GM23338 (cell line): ENCODE measurements around the gene MCU. TPM values are rescaled to one million over a fixed set of nuclear protein-coding genes. Genes with fewer than 3 reads are reported as not detected.

Experiments
- ATAC-seq: fragments of 200-7000 bp; cut with Tn5 transposase; 3 replicates; pipeline ENCODE4 v1.9.1; 2020
- DNase-seq: peaks from one replicate; pipeline ENCODE4 v3.0.0-alpha.2; 2015; ENCODE audit warnings: low spot score
- H2AFZ ChIP-seq: fragments of 200-600 bp; sonication (generic); 2 replicates; pipeline ENCODE4 v1.8.0; 2016; ENCODE audit warnings: antibody characterized with exemption, mild to moderate bottlenecking, moderate library complexity
- H3F3A ChIP-seq: fragments of 200-600 bp; sonication (generic); replicated peaks from 2 replicates; pipeline ENCODE4 v1.8.0; 2017; ENCODE audit warnings: antibody characterized with exemption, mixed run types, low read depth
- H3K27ac ChIP-seq: fragments of 200-600 bp; sonication (generic); 2 replicates; pipeline ENCODE4 v1.6.1; 2016; ENCODE audit warnings: low read depth
- H3K27me3 ChIP-seq: fragments of 200-600 bp; sonication (generic); 2 replicates; pipeline ENCODE4 v1.8.0; 2016; ENCODE audit warnings: mild to moderate bottlenecking, mixed run types, moderate library complexity; ENCODE audit not compliant: insufficient read depth
- H3K36me3 ChIP-seq: fragments of 200-600 bp; sonication (generic); 2 replicates; pipeline ENCODE4 v1.8.0; 2016; ENCODE audit warnings: mild to moderate bottlenecking; ENCODE audit not compliant: insufficient read depth
- H3K4me1 ChIP-seq: fragments of 200-600 bp; sonication (generic); 2 replicates; pipeline ENCODE4 v1.8.0; 2016; ENCODE audit warnings: mild to moderate bottlenecking, moderate library complexity; ENCODE audit not compliant: insufficient read depth
- H3K4me2 ChIP-seq: fragments of 200-600 bp; sonication (generic); 2 replicates; pipeline ENCODE4 v1.7.1; 2017; ENCODE audit warnings: mixed run types
- H3K4me3 ChIP-seq: fragments of 200-600 bp; sonication (generic); 2 replicates; pipeline ENCODE4 v1.6.1; 2016; ENCODE audit warnings: mixed run types
- H3K79me2 ChIP-seq: fragments of 200-600 bp; sonication (generic); replicated peaks from 2 replicates; pipeline ENCODE4 v1.8.0; 2017; ENCODE audit warnings: mild to moderate bottlenecking; ENCODE audit not compliant: insufficient read depth
- H3K9me2 ChIP-seq: fragments of 200-600 bp; sonication (generic); 2 replicates; pipeline ENCODE4 v1.8.0; 2017; ENCODE audit not compliant: insufficient read depth
- H4K20me1 ChIP-seq: fragments of 200-600 bp; sonication (generic); replicated peaks from 2 replicates; pipeline ENCODE4 v1.8.0; 2017; ENCODE audit warnings: mild to moderate bottlenecking; ENCODE audit not compliant: insufficient read depth
- H3K27ac Mint-ChIP-seq: 2 replicates; pipeline ENCODE4 v1.8.0; 2020; ENCODE audit warnings: inconsistent platforms, mild to moderate bottlenecking, moderate library complexity, mixed read lengths
- H3K27me3 Mint-ChIP-seq: 3 replicates; pipeline ENCODE4 v1.8.0; 2022; ENCODE audit warnings: low read depth, mild to moderate bottlenecking, moderate library complexity, mixed read lengths, inconsistent platforms; ENCODE audit not compliant: insufficient read depth, poor library complexity
- H3K36me3 Mint-ChIP-seq: 3 replicates; pipeline ENCODE4 v1.8.0; 2021; ENCODE audit warnings: low read depth, mild to moderate bottlenecking, inconsistent platforms, moderate library complexity, mixed read lengths
- H3K4me1 Mint-ChIP-seq: 3 replicates; pipeline ENCODE4 v1.8.0; 2020; ENCODE audit warnings: mild to moderate bottlenecking, inconsistent platforms, mixed read lengths
- H3K4me3 Mint-ChIP-seq: 3 replicates; pipeline ENCODE4 v1.8.0; 2021; ENCODE audit warnings: moderate library complexity, mild to moderate bottlenecking, inconsistent platforms, mixed read lengths
- H3K9me3 Mint-ChIP-seq: 3 replicates; pipeline ENCODE4 v1.8.0; 2020; ENCODE audit warnings: moderate library complexity, mild to moderate bottlenecking, inconsistent platforms, mixed read lengths
- CREB1 ChIP-seq: fragments of 250-450 bp; sonication (Bioruptor Pico); IDR thresholded peaks from 2 replicates; pipeline ENCODE4 v1.5.0; 2020; ENCODE audit warnings: low read depth, mild to moderate bottlenecking, moderate library complexity
- EZH2 ChIP-seq: fragments of 200-600 bp; sonication (generic); IDR thresholded peaks from one replicate; pipeline ENCODE4 v1.8.0; 2017; ENCODE audit warnings: antibody characterized with exemption, mild to moderate bottlenecking, low read depth; ENCODE audit not compliant: unreplicated experiment
- EZH2phosphoT487 ChIP-seq: fragments of 200-600 bp; sonication (generic); IDR thresholded peaks from one replicate; pipeline ENCODE4 v1.8.1; 2018; ENCODE audit warnings: antibody characterized with exemption; ENCODE audit not compliant: unreplicated experiment
- POLR2AphosphoS5 ChIP-seq: IDR thresholded peaks from 2 replicates; pipeline ENCODE4 v1.6.1; 2016; ENCODE audit warnings: antibody characterized with exemption, low read depth
- STAT1 ChIP-seq: IDR thresholded peaks from one replicate; pipeline ENCODE4 v1.6.1; 2016; ENCODE audit warnings: antibody characterized with exemption; ENCODE audit not compliant: unreplicated experiment
- polyA plus RNA-seq: library from polyadenylated mRNA; unstranded; fragments of >200 nt; fragmentation: Nextera tagmentation; extraction: Ambion mirVana; gene quantifications from 2 replicates; pipeline ENCODE4 v1.2.1, GENCODE V29; 2016
- total RNA-seq: library from RNA; depleted of rRNA; stranded (reverse); fragments of >200 nt; shearing (Covaris generic); gene quantifications from 2 replicates; pipeline ENCODE4 v1.2.3, GENCODE V29; 2014
- TF ChIP-seq, protein P1 (sequence below): fragments of 250-450 bp; sonication (Bioruptor Pico); IDR thresholded peaks from 2 replicates; pipeline ENCODE4 v1.5.0; 2020; ENCODE audit warnings: mild to moderate bottlenecking, moderate library complexity
- TF ChIP-seq, protein P2 (sequence below), 2 experiments: fragments of 200-600 bp in 1 of 2; sonication (generic) in 1 of 2; conservative IDR thresholded peaks; 2 replicates each; pipeline versions ENCODE4 v1.5.1 to v1.6.1; 2016 to 2017; ENCODE audit warnings: antibody characterized with exemption in 2 of 2, low read depth in 2 of 2, mild to moderate bottlenecking in 2 of 2, moderate library complexity in 1 of 2

The MCU gene
- total and polyA plus RNA-seq, 2 experiments from 2014 or later, result 41.8 to 68.2 TPM

DNA sequence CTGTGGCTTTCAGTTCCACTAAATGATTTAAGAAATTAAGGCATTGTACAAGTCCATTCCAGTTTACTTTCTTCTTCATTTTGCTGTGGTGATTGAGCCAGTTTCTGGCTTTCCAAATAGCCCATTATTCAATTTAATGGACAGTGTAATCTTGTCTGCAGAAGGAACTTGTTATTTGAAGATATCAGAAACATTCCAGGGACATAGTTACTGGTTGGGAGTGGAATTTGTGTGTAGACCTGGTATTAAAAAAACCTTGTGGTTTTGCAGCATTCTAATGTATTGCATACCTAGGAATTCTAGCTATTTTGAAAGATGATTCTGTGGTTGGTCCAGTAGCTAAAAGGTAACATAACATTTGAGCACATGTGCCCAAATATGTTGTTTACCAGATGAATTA is 72.2 kb downstream of the MCU start (continued):
- TF ChIP-seq, protein P1, sequence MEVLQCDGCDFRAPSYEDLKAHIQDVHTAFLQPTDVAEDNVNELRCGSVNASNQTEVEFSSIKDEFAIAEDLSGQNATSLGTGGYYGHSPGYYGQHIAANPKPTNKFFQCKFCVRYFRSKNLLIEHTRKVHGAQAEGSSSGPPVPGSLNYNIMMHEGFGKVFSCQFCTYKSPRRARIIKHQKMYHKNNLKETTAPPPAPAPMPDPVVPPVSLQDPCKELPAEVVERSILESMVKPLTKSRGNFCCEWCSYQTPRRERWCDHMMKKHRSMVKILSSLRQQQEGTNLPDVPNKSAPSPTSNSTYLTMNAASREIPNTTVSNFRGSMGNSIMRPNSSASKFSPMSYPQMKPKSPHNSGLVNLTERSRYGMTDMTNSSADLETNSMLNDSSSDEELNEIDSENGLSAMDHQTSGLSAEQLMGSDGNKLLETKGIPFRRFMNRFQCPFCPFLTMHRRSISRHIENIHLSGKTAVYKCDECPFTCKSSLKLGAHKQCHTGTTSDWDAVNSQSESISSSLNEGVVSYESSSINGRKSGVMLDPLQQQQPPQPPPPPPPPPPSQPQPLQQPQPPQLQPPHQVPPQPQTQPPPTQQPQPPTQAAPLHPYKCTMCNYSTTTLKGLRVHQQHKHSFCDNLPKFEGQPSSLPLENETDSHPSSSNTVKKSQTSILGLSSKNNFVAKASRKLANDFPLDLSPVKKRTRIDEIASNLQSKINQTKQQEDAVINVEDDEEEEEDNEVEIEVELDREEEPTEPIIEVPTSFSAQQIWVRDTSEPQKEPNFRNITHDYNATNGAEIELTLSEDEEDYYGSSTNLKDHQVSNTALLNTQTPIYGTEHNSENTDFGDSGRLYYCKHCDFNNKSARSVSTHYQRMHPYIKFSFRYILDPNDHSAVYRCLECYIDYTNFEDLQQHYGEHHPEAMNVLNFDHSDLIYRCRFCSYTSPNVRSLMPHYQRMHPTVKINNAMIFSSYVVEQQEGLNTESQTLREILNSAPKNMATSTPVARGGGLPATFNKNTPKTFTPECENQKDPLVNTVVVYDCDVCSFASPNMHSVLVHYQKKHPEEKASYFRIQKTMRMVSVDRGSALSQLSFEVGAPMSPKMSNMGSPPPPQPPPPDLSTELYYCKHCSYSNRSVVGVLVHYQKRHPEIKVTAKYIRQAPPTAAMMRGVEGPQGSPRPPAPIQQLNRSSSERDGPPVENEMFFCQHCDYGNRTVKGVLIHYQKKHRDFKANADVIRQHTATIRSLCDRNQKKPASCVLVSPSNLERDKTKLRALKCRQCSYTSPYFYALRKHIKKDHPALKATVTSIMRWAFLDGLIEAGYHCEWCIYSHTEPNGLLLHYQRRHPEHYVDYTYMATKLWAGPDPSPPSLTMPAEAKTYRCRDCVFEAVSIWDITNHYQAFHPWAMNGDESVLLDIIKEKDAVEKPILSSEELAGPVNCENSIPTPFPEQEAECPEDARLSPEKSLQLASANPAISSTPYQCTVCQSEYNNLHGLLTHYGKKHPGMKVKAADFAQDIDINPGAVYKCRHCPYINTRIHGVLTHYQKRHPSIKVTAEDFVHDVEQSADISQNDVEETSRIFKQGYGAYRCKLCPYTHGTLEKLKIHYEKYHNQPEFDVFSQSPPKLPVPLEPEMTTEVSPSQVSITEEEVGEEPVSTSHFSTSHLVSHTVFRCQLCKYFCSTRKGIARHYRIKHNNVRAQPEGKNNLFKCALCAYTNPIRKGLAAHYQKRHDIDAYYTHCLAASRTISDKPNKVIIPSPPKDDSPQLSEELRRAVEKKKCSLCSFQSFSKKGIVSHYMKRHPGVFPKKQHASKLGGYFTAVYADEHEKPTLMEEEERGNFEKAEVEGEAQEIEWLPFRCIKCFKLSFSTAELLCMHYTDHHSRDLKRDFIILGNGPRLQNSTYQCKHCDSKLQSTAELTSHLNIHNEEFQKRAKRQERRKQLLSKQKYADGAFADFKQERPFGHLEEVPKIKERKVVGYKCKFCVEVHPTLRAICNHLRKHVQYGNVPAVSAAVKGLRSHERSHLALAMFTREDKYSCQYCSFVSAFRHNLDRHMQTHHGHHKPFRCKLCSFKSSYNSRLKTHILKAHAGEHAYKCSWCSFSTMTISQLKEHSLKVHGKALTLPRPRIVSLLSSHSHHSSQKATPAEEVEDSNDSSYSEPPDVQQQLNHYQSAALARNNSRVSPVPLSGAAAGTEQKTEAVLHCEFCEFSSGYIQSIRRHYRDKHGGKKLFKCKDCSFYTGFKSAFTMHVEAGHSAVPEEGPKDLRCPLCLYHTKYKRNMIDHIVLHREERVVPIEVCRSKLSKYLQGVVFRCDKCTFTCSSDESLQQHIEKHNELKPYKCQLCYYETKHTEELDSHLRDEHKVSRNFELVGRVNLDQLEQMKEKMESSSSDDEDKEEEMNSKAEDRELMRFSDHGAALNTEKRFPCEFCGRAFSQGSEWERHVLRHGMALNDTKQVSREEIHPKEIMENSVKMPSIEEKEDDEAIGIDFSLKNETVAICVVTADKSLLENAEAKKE (CRISPR knock-in tag), result no peak
- TF ChIP-seq STAT1 (no peak), CREB1 (CRISPR knock-in tag) (no peak)

DNA sequence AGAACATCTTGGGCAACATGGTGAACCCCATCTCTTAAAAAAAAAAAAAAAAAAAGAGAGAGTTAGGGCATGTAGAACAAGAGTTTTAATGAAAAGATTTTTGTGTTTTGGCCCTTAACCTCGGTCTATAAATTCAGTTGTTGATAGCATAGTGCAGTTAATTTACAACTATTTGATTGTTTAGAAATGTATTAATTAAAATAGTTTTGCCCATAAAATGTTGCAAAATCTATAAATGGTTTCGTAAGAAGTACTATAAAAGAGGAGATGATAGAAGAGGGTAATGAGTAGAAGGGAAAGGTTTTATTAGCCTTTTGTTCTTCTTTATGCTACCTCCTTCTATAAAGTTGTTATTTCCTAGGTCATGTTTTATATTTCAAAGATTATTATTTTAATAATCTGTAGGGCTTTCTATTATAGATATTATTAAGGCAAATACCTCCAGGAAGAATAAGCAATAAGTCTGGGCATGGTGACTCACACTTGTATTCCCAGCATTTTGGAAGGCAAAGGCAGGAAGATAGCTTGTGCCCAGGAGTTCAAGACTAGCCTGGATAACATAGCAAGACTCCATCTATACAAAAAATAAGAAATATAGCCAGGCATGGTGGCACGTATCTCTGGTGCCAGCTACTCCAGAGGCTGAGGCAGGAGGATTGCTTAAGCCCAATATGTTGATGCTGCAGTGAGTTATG is 73.3 kb downstream of the MCU start:
- no peak for DNase-seq
- Histone ChIP-seq H3K9me2 (no peaks in the 10 kb centered on the region), H3K27ac (no peak overlapping the region), H3K4me1 (peaks cover 2% of the 10 kb centered on the region; the same call in 1 of the 2 replicates), H3K4me3 (no peak overlapping the region), H3F3A (no peaks in the 10 kb centered on the region), H4K20me1 (no peaks in the 10 kb centered on the region), H3K36me3 (no peaks in the 10 kb centered on the region), H2AFZ (no peak overlapping the region), H3K79me2 (peaks cover 83% of the 10 kb centered on the region), H3K27me3 (no peaks in the 10 kb centered on the region), H3K4me2 (no peak overlapping the region)
- Mint-ChIP-seq H3K27me3 (peaks cover under 1% of the 10 kb centered on the region), H3K4me1 (no peaks in the 10 kb centered on the region), H3K9me3 (no peaks in the 10 kb centered on the region), H3K27ac (no peak overlapping the region), H3K4me3 (no peak overlapping the region), H3K36me3 (no peaks in the 10 kb centered on the region)
- no peak for ATAC-seq
- TF ChIP-seq, protein P1 (CRISPR knock-in tag), result no peak
- TF ChIP-seq EZH2 (no peak), EZH2phosphoT487 (no peak), STAT1 (no peak), POLR2AphosphoS5 (no peak)
- TF ChIP-seq, protein P2, sequence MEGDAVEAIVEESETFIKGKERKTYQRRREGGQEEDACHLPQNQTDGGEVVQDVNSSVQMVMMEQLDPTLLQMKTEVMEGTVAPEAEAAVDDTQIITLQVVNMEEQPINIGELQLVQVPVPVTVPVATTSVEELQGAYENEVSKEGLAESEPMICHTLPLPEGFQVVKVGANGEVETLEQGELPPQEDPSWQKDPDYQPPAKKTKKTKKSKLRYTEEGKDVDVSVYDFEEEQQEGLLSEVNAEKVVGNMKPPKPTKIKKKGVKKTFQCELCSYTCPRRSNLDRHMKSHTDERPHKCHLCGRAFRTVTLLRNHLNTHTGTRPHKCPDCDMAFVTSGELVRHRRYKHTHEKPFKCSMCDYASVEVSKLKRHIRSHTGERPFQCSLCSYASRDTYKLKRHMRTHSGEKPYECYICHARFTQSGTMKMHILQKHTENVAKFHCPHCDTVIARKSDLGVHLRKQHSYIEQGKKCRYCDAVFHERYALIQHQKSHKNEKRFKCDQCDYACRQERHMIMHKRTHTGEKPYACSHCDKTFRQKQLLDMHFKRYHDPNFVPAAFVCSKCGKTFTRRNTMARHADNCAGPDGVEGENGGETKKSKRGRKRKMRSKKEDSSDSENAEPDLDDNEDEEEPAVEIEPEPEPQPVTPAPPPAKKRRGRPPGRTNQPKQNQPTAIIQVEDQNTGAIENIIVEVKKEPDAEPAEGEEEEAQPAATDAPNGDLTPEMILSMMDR (conservative IDR thresholded peaks at IDR 0.05; ENCODE audit: low read depth in 2 of 2), result no peak
